ENCODE data around the gene PTPRH.

Gene PTPRH, protein sequence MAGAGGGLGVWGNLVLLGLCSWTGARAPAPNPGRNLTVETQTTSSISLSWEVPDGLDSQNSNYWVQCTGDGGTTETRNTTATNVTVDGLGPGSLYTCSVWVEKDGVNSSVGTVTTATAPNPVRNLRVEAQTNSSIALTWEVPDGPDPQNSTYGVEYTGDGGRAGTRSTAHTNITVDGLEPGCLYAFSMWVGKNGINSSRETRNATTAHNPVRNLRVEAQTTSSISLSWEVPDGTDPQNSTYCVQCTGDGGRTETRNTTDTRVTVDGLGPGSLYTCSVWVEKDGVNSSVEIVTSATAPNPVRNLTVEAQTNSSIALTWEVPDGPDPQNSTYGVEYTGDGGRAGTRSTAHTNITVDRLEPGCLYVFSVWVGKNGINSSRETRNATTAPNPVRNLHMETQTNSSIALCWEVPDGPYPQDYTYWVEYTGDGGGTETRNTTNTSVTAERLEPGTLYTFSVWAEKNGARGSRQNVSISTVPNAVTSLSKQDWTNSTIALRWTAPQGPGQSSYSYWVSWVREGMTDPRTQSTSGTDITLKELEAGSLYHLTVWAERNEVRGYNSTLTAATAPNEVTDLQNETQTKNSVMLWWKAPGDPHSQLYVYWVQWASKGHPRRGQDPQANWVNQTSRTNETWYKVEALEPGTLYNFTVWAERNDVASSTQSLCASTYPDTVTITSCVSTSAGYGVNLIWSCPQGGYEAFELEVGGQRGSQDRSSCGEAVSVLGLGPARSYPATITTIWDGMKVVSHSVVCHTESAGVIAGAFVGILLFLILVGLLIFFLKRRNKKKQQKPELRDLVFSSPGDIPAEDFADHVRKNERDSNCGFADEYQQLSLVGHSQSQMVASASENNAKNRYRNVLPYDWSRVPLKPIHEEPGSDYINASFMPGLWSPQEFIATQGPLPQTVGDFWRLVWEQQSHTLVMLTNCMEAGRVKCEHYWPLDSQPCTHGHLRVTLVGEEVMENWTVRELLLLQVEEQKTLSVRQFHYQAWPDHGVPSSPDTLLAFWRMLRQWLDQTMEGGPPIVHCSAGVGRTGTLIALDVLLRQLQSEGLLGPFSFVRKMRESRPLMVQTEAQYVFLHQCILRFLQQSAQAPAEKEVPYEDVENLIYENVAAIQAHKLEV

GRCh38 chr19:55208880-55209692 lies at the start of gene PTPRH:
Gene PTPRH, minus strand, starts transcription at chr19:55209501. Its CDS starts 68 bp downstream, at chr19:55209433.
- DNase-seq, result no peak
- no peak for TF ChIP-seq GATA1 (IDR thresholded peaks at IDR 0.05; ENCODE audit: low read depth, low read length)
- TF ChIP-seq POLR2A (IDR thresholded peaks at IDR 0.05; ENCODE audit: low read length), result no peak

- DNase-seq, result peak in 1 of 2 experiments; percentile 78
- TF ChIP-seq GATA1 (IDR thresholded peaks at IDR 0.05; ENCODE audit: low read depth, low read length) (no peak), POLR2A (IDR thresholded peaks at IDR 0.05; ENCODE audit: low read length) (no peak)
These were observed 49.2 kb upstream of the PTPRH start for GRCh38 chr19:55258476-55258827.

- peak; percentile 50 to 66 for DNase-seq
- no peak for TF ChIP-seq POLR2A (IDR thresholded peaks at IDR 0.05; ENCODE audit: low read length)
- no peak for TF ChIP-seq GATA1 (IDR thresholded peaks at IDR 0.05; ENCODE audit: low read depth, low read length)
These were observed 48.4 kb upstream of the PTPRH start for GRCh38 chr19:55257461-55258420.

GRCh38 chr19:55256562-55257460 lies 47.5 kb upstream of the PTPRH start:
- TF ChIP-seq GATA1 (IDR thresholded peaks at IDR 0.05; ENCODE audit: low read depth, low read length), result no peak
- TF ChIP-seq POLR2A (IDR thresholded peaks at IDR 0.05; ENCODE audit: low read length), result no peak
- peak; percentile 44 to 57 for DNase-seq

DNA sequence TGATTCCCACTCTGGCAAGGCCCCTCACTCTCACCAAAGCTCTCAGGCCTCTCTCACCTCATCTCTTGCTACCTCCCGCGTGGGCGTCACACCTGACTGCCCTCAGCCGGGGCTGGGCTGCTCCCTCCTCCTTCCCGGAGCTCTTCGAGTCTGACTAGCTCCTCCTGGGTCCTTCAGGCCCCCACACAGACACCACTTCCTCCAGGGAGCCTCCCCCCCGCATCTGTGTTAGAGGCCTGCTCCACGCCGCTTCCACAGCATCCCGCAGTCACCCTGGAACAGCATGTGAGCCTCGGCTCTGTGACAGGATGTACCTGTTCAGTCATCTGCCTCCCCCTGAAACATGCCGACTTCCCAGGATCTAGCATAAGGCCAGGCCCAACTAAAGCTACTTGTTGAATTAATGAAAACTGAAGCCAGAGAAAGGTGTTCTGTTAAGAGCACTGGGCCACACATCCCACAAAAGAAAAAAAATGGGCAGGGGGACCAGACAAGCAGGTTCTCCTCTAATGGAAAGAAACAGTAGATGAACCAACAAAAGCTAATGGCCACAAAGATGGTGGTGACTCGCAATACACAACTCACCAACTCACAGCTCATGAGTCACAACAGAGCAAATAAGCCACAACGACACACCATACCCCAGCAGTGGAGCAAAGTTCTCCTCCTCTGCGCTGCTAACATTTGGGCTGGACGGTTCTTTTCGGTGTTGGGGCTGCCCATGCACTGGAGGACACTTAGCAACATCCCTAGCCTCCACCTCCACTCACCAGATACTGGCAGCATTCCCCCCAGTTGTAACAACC lies 46.5 kb upstream of the PTPRH start:
- TF ChIP-seq GATA1 (IDR thresholded peaks at IDR 0.05; ENCODE audit: low read depth, low read length) (no peak), POLR2A (IDR thresholded peaks at IDR 0.05; ENCODE audit: low read length) (no peak)
- peak; percentile 18 to 45 for DNase-seq

- DNase-seq, result peak; percentile 40 to 52
- TF ChIP-seq POLR2A (IDR thresholded peaks at IDR 0.05; ENCODE audit: low read length) (no peak), GATA1 (IDR thresholded peaks at IDR 0.05; ENCODE audit: low read depth, low read length) (no peak)
These were observed 45.3 kb upstream of the PTPRH start for GRCh38 chr19:55254625-55254977.

DNA sequence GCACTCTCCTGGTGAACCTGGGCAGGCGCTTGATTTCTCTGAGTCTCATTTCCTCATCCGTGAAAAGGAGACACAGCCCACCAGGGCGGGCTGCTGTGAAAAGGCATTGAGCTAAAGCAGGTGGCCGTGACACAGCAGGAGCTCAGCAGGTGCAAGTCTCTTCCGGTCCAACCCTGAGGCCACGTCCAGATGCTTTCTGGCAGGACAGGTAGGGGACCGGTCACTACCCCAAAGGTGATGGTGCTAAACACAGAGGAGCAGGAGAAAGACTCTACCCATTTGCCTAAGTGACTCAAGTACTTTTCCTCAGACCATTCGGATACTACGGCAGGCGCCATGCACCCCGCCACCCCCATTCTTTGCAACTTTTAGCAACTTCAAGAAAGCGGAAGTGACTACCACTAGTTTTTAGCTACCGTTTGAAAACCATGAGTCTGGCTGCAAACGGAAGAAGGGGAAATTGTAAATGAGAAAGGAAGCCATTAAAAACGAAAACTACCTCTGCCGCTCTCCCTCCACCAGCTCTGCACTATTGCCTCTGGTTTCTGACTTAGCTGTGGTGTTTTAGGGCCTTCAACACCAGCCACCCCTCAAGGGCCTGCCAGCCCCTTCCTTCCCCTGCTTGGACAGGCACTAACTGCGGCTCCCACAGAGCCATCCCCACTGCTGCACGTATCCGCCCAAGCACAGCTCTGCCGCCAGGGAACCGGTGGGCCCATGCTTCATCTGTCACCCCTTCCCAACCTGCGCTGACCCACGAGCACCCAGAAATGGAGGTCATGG lies 44.7 kb upstream of the PTPRH start:
- TF ChIP-seq POLR2A (IDR thresholded peaks at IDR 0.05; ENCODE audit: low read length) (no peak), GATA1 (IDR thresholded peaks at IDR 0.05; ENCODE audit: low read depth, low read length) (no peak)
- peak; percentile 40 to 53 for DNase-seq

DNA sequence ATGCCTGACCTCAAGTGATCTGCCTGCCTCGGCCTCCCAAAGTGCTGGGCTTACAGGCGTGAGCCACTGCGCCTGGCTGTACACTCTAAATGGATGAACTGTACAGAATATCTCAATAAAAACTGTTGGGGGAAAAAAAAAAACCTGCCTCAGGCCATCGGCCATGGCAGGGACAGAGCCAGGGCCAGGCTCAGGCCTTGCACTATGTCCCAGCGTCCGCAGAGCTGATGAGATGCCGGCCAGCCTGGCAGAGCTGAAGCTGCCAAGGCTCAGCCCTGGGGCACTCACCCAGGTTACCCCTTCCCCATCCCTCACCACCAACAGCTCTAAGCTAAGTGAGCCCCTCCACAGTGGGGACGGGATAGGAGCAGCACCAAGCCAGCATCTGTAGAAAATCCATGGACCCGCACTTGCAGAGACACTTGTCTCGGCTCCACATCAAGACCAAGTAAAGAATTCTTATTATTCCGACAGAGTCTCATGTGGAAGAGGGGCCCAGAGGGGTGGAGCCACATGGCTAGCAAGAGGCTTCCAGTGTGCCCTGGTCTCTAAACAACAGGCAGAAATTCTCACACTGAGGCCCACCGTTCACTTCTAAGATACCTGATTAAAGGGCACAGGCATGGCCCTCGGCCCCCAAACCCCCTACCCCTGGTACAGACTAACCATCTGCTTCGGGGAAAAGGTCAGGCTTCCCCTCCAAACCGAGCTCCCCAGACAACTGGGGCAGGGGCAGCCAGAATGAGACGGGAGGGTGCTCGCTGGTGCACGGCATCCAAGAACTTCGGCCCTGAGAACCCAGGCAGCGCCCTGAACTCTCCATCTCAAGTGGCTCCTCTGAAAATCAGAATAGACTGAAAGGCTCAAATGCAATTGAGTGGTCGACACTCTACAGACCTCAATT lies 43.7 kb upstream of the PTPRH start:
- no peak for DNase-seq
- TF ChIP-seq POLR2A (IDR thresholded peaks at IDR 0.05; ENCODE audit: low read length) (no peak), GATA1 (IDR thresholded peaks at IDR 0.05; ENCODE audit: low read depth, low read length) (no peak)
